ENCODE data around the gene KPNB1. TPM values are rescaled to one million over a fixed set of nuclear protein-coding genes. Genes with fewer than 3 reads are reported as not detected.

KPNB1 gene
- total RNA-seq, 2 donors from 2014 or later: 560 to 601 TPM

Other genes starting within 250 kb of the KPNB1 start
- gene NPEPPS, start 118.8 kb upstream of the KPNB1 start, total RNA-seq: 100 to 1,000 TPM; 134 to 185 TPM
- 10 to 100 TPM; 15.4 to 21.4 TPM for gene TBKBP1, start 44.2 kb downstream of the KPNB1 start, total RNA-seq
- gene TBX21, start 83.3 kb downstream of the KPNB1 start, total RNA-seq: 10 to 100 TPM; 39.6 to 73.5 TPM
- gene OSBPL7, start 171.9 kb downstream of the KPNB1 start, total RNA-seq: 10 to 100 TPM; 23.7 to 29.9 TPM
- gene MRPL10, start 181.6 kb downstream of the KPNB1 start, total RNA-seq: 10 to 100 TPM; 68.7 to 84.1 TPM
- gene LRRC46, start 181.8 kb downstream of the KPNB1 start, total RNA-seq: under 1 TPM; 0.46 to 0.60 TPM
- 10 to 100 TPM; 30.9 to 34.8 TPM for gene SCRN2, start 191.4 kb downstream of the KPNB1 start, total RNA-seq
- gene SP6, start 201.2 kb downstream of the KPNB1 start, total RNA-seq: under 1 TPM; 0.16 to 0.23 TPM
- 10 to 100 TPM; 16.4 to 28.9 TPM for gene SP2, start 246.3 kb downstream of the KPNB1 start, total RNA-seq

Data from activated naive CD4-positive, alpha-beta T cell treated with anti-CD3 and anti-CD28 coated beads, Interleukin-2, amount 50 U/mL, for 72 hours (primary cell).